H1 (cell line): Measurements from ENCODE around the gene RHOH.

ENCODE experiments used
- CBX8 ChIP-seq: fragments of 300-800, 300-1000 bp; sonication (generic); IDR thresholded peaks from 2 replicates; pipeline ENCODE4 v1.7.1; 2016; ENCODE audit warnings: low read depth, low read length, borderline replicate concordance
- CEBPB ChIP-seq: IDR thresholded peaks from 2 replicates; pipeline ENCODE4 v1.6.1; 2012; ENCODE audit warnings: low read depth, low read length
- PHF8 ChIP-seq: fragments of 200-600 bp; sonication (generic); conservative IDR thresholded peaks from 2 replicates; pipeline ENCODE4 v1.7.1; 2012; ENCODE audit warnings: low read depth, mild to moderate bottlenecking, inconsistent platforms, low read length, moderate library complexity
- SIN3A ChIP-seq, 2 experiments: IDR thresholded peaks in 1 of 2; conservative IDR thresholded peaks in 1 of 2; 2 replicates each; pipeline ENCODE4 v1.6.1; 2011 to 2012; ENCODE audit warnings: low read length in 2 of 2, improper control_type of control experiment in 1 of 2, low read depth in 1 of 2, mild to moderate bottlenecking in 1 of 2
- TF ChIP-seq, protein P1 (sequence below), 3 experiments: IDR thresholded peaks; 1 replicate in 2 of 3; 2 replicates in 1 of 3; pipeline versions ENCODE4 v1.5.1 to v1.6.1; 2011; ENCODE audit warnings: low read length in 3 of 3, mild to moderate bottlenecking in 3 of 3, inconsistent platforms in 2 of 3, low read depth in 1 of 3, moderate library complexity in 1 of 3; ENCODE audit not compliant: insufficient read depth in 1 of 3; ENCODE audit errors: control extremely low read depth in 1 of 3

DNA sequence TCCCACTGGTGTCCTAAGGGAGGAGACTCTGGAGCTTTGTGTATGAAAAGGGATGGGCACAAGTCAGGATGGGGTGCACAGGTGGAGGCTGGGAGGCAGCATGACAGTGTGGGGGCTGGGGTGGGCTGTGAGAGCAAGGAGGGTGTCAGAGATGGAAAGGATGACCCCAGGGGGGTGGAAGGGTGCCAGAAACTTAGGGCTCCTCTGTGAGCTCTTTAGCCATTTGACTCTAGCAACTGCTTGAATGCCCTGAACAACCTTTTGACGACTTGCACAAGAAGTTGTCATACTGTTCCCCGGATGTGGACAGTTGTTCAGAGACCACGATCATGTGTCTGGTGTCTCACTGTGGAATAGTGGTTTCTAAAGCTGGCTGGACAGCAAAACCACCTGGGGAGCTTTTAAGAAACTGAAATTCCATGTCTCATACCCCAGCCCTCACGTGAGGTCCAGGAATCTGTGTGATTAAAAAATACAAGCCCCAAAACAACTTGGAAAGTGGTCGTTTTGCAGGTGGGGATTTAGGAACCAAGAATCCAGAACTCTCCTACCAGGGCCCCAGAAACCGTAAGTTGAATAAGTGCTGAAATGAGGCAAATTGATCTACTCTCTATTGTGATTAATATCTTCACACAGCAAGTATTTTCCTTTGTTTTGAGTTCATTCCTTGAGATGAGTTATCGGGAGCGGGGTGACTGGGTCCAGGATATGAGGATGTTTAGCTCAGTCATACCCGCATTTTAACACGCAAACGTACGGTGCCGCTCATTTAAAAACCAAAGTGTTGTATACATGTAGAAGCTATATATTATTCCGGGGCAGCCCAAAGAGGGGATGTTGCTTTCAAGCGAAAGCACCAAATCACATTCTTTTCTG is 3.4 kb downstream of the RHOH start:
- TF ChIP-seq, protein P1, sequence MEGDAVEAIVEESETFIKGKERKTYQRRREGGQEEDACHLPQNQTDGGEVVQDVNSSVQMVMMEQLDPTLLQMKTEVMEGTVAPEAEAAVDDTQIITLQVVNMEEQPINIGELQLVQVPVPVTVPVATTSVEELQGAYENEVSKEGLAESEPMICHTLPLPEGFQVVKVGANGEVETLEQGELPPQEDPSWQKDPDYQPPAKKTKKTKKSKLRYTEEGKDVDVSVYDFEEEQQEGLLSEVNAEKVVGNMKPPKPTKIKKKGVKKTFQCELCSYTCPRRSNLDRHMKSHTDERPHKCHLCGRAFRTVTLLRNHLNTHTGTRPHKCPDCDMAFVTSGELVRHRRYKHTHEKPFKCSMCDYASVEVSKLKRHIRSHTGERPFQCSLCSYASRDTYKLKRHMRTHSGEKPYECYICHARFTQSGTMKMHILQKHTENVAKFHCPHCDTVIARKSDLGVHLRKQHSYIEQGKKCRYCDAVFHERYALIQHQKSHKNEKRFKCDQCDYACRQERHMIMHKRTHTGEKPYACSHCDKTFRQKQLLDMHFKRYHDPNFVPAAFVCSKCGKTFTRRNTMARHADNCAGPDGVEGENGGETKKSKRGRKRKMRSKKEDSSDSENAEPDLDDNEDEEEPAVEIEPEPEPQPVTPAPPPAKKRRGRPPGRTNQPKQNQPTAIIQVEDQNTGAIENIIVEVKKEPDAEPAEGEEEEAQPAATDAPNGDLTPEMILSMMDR (IDR thresholded peaks at IDR 0.05; ENCODE audit: control extremely low read depth in 1 of 3, insufficient read depth in 1 of 3, low read depth in 1 of 3, low read length in 3 of 3): no peak
- no peak for TF ChIP-seq CBX8
- TF ChIP-seq CEBPB: no peak
- no peak for TF ChIP-seq PHF8
- TF ChIP-seq SIN3A (conservative IDR thresholded peaks at IDR 0.05 in 1 of 2, IDR thresholded peaks at IDR 0.05 in 1 of 2; ENCODE audit: low read depth in 1 of 2, low read length in 2 of 2): no peak
